DMS79 (cell line): ENCODE measurements around the gene MAP4K4.
"Not testable (repeated sequence)": the region's sequence is repeated elsewhere in the genome, so short reads cannot be mapped to it uniquely, and the experiment has no call there.

Experiments used
- DNase-seq: peaks from one replicate; lab custom pipeline; 2025; lab: John Stamatoyannopoulos, UW

MAP4K4 gene

DNA sequence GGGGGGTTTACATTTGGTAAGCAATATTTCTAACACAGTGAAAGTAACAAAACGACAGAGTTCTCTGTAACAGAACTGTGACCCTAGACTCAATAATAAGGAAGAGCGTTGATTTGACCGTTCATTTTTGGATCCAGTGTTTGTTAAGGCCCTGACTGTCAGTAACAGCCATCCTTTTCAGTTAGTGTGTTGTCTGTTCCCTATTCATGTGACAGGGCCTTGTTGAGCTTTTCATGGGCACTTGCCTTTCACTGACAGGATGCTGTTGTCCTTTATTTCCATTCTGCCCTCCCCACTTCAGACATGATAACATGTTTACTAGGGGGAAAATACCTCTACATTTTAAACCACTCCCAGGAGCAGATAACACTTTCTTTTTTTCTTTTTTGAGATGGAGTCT is 45.8 kb downstream of the MAP4K4 start:
- DNase-seq = no peak

DNA sequence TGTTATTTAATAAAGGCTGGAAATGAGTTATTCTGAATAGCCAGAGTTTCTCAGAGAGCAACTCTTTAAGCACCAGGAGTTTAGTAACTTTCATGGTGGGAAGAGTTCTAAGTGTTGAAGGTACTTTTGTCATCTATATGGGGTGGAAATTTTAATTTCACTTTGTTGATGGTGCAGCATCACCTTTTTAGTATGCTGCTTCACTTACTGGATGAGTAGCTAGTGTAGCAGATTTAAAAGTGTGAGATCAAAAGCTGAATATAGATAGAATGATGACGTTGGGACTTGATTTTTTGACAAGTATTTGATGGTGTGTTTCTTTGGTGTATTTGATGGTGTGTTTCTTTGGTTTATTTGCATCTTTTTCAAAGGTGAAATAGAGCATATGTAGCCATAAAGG is 47.3 kb downstream of the MAP4K4 start:
- no peak for DNase-seq

DNA sequence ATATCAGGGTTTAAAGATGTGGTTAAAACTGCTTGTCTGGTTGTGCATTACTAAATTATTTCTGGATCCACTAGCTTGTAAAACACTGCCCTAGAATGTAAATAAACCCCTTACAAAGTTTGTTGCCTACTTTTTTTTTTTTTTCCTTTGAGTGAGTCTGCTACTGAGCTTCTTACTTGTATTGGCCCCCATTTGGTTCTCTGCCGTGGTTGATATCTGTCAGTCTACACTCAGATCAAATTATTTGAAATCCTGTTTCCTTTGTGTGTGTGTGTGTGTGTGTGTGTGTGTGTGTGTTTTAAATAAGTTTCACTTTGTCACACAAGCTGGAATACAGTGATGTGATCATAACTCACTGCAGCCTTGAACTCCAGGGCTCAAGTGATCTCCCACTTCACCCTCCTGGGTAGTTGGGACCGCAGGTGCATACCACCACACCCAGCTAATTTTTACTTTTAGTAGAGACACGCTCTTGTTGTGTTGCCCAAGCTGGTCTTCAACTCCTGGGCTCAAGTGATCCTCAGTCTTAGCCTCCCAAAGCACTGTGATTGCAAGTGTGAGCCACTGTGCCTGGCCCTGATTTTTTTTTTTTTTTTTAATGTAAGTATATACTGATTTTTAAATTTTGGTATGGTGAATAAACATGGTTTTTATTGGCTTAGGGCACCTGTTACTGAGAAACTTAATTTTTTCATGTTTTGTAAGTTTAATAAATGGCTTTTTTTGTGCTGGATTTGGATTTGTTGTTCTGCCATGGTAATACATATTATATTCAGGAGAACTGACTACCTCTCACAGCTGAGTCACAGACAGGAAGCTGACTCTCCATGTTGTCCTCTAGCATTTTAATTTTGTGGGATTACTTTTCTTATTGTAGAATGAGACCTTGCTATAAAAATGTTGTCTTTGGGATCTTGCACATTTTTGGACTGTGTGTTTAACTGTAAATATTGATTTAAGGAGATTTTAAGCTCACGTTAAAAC is 48.5 kb downstream of the MAP4K4 start:
- no peak for DNase-seq

DNA sequence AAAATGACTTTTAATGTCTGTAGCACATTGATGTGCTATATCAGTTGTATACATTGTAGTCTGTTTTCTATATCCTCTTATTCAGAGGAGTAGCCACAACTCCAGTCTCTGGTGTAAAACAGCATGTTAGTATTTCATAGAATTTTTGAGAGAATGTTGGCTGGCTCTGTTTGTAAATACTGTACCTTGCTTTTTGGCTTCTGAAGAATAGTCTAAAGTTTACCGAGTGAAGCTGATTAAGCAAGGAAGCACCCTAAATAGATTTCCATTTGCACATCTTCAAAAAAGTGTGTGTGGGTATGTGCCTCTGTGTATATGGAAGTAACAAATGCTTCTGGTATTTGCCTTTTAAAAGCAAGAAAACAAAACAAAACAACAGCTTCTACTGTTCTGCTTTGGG is 50.5 kb downstream of the MAP4K4 start:
- DNase-seq = no peak

DNA sequence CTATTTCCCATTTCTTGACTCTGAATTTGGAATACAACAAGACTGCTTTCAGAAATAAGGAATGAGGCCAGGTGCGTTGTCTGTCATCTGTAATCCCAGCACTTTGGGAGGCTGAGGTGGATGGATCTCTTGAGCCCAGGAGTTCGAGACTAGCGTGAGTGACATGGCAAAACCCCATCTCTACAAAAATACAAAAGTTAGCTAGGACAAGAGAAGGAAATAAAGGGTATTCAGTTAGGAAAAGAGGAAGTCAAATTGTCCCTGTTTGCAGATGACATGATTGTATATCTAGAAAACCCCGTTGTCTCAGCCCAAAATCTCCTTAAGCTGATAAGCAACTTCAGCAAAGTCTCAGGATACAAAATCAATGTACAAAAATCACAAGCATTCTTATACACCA is 51.0 kb downstream of the MAP4K4 start:
- not testable (repeated sequence) for DNase-seq

DNA sequence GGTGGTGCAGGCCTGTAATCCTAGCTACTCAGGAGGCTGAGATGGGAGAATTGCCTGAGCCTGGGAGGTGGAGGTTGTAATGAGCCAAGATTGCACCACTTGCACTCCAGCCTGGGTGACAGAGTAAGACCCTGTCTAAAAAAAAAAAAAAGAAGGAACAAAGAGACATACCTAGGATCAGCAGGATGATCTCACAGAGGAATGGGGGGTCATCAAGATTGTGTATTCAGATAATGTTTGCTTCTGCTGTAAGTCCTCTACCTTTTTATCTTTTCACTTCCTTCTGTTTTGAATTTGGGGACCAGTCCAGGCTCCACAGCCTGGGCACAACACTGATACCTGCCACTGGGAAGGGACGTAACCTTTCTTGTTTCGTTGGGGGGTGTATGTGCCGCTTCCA is 53.2 kb downstream of the MAP4K4 start:
- no peak for DNase-seq

DNA sequence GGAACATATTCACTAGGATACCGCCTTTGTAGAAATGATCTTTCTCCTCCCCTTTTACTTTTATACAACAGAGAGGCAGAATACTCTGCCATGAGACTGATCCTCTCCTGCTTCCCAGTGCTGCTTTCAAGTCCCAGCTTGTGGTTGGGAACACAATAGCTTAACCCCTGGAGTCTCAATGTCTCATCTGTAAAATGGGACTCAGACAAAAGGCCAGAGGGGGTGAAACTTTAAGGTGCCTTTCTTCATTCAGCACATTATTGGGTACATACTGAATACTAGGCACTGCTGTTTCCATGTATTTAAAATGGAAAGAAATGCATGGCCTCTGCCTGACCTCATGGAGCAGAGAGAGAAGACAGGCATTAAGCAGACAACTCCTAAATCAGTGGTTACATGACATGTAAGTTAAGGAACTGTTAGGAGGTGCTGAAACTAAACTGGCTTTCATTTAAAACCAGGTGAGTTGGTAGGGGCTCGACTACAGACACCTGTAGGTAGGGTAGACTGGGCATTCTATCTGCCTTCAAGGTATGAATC is 53.8 kb downstream of the MAP4K4 start:
- no peak for DNase-seq

DNA sequence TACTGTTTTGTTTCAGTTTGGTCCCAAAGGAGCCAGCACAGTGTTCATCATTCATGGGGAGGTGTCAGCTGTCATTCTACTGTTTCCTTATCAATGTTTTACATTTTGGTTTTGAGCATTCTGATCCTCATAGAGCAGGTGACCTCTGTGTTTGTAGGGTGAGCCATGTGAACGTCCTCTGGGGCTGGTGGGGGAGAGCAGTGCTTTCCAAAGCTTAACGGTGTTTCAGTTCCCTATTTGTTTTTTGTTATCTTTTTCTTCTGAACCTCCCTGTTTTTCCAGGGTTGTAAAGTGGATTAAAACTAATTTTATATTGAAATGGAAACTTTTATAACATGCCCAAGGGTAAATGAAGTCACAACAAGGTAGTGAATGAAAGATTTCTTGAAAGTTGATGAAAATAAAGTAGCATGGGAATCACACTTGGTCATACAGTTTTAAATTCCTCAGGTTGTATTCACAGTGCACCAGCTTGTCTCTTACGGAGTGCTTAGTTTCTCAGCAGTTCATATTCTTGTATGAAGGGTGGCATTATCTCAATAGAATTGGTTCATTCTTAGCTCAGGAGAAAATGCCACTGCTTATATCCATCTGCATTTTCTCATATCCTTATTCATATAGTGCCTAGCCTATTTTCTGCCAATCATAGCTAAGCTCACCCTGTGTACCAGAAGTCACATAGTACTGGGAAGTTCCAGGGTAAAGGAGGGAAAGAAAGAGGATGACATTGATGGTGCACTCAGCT is 54.5 kb downstream of the MAP4K4 start:
- no peak for DNase-seq

DNA sequence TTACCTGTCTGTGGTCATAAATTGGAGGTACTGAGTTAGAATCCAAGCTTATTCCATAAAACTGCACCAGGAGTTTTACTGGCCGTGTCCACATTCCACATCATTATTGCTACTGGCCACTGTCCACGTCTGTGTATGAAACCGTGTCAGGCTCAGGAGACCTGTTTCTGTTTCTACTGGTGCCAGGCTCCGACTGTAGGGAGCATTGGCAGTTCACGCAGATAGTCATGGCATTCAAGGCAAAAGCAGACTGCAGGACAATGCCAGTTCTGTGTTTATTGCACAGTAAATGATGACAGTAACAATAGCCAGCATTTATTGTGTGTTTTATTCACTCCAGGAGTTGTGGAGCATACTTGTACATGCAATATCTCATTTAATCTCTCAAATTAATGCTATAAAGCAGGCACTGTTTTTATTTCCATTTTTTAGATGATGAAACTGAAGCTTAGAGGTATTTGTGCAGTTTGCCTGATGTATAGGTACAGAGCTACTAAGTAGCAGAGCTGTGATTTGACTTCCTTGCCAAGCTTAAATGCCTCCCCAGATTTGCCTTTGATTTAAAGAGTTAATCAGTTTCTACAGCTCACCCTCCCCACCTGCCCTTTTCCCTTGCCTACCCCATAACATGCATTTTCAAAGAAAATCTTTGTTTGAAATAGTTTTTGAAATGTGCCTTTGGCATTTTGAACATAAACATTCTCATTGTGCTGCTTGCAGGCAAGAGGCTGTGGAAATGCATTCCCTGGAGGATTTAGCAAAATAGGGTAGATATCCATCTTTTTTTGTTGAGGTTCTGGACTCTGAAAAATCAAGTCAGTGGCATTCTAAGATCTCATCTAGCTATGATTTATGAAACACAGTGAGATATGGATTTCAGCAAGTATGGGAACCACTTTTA is 55.5 kb downstream of the MAP4K4 start:
- no peak for DNase-seq

DNA sequence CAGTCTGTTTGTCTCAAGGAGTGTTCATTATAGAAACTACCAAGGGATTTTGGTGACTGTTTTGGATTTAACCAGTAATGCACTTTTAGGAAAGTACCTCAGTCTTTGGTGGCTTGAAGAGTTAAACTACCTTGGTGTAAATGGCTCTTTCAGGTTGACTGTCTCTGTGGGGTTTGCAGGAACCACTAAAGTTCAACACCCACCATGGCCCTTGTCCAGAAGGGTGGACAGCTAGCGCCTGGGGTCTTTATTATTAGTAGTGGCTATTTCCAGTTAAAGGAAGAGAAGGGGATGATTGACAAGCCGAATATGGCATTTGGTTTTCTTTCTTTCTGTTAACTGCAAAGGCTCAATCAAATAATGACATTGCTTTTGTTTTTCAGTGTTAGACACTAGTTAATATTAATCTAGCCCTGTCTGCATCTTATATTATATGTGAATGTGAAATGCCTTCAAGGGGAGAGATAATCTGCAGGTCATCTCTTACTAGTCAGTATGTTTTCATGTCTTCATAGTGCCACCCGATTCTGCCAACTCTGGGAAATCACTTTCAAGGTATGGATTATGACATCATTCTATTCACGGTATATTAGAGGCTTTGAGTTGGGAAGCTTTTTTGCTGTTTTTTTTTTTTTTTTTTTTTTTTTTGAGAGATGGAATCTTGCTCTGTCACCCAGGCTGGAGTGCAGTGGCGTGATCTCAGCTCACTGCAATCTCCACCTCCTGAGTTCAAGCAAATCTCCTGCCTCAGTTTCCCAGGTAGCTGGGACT is 56.4 kb downstream of the MAP4K4 start:
- DNase-seq = no peak

DNA sequence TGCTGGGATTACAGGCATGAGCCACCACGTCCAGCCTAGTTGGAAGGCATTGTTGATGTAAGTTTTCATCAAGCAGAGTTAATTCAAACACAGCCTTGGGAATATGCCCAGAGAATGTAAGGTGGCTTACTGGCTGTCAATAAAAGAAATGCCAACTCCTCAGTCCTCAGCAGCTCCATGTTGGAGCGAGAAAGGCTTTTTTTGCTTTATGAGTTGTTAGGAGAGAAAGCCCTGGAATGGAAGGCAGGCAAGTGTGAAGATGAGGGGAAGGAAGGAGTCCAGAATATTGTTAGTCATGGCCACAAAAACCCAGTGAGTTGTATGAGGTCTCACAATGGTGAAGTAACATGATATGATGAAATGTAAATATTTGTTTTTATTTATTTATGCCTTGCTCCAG is 57.1 kb downstream of the MAP4K4 start:
- no peak for DNase-seq

DNA sequence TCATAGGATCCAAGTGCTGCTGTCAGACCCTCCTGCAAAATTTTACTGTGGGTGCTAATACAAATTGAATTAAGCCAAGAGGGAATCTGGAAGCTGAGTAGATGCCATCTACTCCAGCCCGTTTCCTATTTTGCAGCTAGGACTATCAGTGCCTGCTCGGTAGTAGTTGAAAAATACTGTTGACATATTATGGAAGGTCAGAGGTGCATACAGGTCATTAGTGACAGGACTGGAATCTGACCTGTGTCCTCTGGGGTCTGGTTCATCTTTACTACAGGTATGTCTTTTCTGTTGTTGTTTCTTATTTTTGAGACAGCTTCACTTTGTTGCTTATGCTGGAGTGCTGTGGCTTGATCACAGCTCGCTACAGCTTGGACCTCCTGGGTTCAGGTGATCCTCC is 58.8 kb downstream of the MAP4K4 start:
- DNase-seq = no peak

DNA sequence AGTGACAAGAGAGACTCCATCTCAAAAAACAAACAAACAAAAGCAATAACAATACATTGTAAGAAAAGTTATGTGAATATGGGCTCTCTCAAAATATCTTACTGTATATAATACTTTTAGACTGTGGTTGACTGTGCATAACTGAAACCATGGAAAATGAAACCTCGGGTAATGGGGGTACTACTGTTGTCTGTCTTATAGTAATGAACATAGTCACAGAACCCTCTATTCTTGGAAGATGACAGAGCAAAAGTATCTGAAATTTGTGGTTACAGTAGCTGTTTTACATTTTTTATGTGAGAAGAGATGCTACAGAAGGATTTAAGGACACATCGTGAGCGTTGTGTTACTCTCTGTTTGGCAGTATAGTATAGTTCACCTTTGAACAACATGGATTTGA is 60.5 kb downstream of the MAP4K4 start:
- DNase-seq = no peak

DNA sequence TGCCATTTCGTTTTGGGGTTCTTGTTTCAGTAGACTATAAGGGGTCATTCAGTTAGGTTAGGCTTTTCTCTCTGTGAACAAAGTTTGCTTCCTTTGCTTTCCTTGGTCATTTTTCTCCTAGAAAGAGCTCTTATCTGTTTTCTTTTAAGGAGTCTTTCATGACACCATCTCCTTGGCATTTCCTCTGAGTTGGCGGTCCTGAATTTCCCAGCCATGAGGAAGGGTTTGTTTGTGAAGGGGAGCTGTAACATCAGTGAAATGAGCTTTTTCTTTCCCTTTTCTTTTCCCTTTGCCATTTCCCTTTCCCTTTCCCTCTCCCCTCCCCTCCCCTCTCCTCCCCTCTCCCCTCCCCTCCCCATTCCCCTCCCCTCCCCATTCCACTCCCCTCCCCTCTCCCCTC is 61.7 kb downstream of the MAP4K4 start:
- no peak for DNase-seq

DNA sequence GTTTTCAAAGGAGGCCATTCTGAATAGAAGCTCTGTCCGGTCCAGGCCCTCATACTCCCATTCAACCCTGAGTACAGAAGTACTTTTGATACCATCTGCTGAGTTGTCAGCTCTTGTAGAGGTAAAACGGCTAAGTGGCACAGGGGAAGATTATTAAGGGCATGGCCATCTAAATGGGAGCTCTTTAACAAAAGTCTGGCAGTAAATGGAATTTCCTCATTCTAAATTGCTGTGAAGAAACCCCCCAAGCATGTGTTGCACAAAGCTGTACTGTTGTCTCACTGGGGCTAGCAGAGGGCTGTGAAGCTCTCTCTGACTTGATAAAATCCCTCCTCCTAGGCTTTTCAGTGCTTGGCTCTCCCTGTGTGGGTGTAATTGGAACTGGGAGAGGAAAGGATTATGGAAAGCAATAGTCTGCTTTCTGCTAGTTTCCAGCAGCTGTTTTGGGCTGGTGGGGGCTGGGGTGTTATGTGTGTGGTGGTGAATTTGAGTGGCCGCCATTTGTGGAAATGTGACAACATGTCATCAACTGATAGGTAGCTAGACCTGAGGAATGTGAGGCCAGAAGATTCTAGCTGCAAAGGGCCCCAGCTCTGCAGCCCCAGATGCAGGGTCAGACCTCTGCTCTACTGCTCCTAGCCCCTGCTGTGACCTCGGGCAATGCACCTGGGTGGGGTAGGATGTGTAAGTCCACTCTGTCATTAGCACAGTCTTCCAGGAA is 65.1 kb downstream of the MAP4K4 start:
- peak; percentile 69 for DNase-seq

DNA sequence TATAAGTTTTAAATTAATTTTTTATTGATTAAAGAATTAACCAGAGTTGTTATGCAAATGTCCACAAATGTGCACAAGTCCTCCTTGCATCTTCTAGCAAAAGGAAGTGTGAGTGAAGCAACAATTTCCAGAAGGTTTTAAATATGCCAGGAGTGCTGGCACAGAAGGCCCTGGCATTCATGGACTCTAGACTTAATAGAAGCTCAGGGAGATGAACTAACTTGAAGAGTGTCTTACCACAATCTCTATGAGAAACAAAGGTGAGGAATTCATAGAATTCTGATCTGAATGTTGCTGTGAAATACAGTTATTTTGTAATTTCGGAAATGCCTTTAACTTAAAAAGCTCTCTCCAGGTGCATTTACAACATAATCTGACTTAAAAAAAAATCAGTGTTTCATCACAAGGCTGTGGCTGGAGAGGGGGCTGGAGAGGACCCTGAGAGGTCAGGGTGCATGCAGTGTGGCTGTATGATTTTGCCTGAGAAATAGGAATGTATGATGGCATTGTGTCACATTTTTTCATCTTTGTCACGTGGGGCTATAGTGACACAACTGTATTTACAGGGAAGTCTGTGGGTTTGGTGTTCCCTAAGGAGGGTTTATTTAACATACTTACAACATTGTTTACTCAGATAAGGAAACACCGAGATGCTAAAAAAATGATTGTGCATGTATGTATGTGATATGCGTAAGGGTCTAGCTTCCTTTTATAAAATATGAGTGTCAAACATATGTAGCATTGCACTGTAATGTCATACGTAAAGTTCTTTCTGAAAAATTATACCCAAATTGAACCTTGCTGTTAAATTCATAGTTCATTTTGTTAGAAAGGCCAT is 66.2 kb downstream of the MAP4K4 start:
- no peak for DNase-seq

DNA sequence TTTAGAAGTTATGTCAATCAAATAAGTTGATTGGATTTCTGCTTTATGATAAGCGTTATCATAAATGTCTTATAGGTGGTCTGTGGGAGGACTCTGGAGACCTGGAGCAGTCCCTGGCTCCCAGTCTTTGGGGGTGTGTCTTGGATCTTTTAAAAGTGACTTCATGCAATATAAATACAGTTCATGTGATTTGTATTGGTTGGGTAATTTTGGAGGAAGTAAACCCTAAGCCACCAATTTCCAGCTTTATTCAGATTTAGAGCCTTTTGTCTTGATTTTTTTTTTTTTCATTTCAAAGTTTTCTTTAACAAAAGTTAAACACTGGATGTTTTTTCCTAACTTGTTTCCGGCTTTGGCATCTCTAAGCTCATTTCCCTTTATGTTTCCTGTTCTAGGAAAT is 68.8 kb downstream of the MAP4K4 start:
- DNase-seq = no peak

DNA sequence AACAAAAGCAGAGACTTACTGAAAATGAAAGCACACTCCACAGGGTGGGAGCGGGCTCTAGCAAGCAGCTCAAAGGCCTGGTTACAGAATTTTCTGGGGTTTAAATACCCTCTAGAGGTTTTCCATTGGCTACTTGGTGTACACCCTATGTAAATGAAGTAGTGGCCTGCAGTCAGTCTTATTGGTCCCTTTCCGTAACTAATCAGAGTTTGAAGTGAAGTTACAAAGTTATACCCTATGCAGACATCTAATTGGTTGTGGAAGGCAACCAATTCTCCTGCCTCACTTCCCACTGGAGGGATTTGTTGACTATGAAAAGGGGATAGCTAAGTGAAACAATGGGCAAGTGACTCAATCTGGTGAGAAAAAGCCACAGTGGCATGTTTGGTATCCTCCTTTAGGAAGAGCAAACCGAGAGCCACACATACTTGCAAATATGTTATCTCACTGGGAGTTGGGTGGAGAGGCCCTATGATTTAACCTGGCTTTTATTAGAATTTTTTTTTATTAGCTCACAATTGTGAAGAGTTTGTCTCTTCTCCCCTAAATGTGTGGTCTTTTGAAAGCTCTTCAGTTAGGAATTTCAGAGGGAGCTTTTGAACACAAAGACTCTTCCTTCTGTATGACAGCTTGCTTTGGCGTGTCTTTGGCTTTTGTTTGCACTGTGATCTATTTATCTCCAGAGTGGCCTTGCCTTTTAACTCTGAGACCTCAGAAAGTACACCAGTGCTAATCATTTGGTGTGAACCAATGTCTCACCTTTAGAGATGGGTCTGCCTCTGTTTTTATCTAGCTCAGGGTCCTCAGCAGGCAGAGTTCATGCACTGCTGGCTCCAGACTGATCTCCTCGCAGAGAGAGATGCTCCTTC is 69.6 kb downstream of the MAP4K4 start:
- no peak for DNase-seq
